Coronary artery (tissue), 2 donors: Measurements from ENCODE around the gene ASB5.
A peak's percentile ranks its signal among the peaks of the same experiment; 100 is the strongest.

ENCODE experiments used
- DNase-seq: peaks from one replicate; pipeline ENCODE4 v3.0.0-alpha.2; 2017; ENCODE audit warnings: low spot score
- H3K27ac ChIP-seq, 2 donors: fragments of 200-600 bp; sonication (generic); one replicate each; pipeline ENCODE4 v1.5.1; 2016 to 2019
- H3K4me3 ChIP-seq: fragments of 200-600 bp; sonication (generic); 2 replicates; pipeline ENCODE4 v1.5.1; 2016; ENCODE audit warnings: mild to moderate bottlenecking, moderate library complexity
- TF ChIP-seq, protein P1 (sequence below): fragments of 200-600 bp; sonication (generic); IDR thresholded peaks from one replicate; pipeline ENCODE4 v1.5.1; 2019; ENCODE audit warnings: antibody characterized with exemption

ASB5 gene

DNA sequence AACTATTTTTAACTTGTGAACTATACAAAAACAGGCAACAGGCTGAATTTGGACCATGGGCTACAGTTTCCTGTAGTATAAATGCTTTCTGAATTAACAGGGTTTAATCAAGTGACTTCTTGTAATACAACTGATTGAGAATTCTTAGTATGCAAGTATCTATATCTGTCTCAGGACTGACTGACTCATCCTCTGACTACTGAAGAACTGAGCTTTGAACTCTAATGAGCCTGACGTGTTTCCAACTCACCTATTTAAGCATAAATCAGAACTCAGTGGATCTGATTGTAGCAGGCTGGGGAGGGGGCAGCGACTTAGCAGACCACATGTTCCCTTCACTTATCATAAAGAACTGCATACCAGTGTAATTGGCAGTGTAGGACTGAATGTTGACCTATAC, 81.4 kb downstream of the ASB5 start:
- peak overlapping the region; percentile 55 to 73 for H3K27ac ChIP-seq
- DNase-seq = no peak
- TF ChIP-seq, protein P1, sequence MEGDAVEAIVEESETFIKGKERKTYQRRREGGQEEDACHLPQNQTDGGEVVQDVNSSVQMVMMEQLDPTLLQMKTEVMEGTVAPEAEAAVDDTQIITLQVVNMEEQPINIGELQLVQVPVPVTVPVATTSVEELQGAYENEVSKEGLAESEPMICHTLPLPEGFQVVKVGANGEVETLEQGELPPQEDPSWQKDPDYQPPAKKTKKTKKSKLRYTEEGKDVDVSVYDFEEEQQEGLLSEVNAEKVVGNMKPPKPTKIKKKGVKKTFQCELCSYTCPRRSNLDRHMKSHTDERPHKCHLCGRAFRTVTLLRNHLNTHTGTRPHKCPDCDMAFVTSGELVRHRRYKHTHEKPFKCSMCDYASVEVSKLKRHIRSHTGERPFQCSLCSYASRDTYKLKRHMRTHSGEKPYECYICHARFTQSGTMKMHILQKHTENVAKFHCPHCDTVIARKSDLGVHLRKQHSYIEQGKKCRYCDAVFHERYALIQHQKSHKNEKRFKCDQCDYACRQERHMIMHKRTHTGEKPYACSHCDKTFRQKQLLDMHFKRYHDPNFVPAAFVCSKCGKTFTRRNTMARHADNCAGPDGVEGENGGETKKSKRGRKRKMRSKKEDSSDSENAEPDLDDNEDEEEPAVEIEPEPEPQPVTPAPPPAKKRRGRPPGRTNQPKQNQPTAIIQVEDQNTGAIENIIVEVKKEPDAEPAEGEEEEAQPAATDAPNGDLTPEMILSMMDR = no peak
- no peak overlapping the region for H3K4me3 ChIP-seq

- Histone ChIP-seq H3K4me3 (no peak overlapping the region), H3K27ac (peak overlapping the region; percentile 55 to 73)
- DNase-seq = no peak
- TF ChIP-seq, protein P1 = no peak
Observed at GRCh38 chr4:176186671-176187395, 82.2 kb downstream of the ASB5 start.

GRCh38 chr4:176186067-176186466, 83.0 kb downstream of the ASB5 start:
- peak overlapping the region; percentile 55 to 73 for H3K27ac ChIP-seq
- no peak for DNase-seq
- TF ChIP-seq, protein P1 = no peak

DNA sequence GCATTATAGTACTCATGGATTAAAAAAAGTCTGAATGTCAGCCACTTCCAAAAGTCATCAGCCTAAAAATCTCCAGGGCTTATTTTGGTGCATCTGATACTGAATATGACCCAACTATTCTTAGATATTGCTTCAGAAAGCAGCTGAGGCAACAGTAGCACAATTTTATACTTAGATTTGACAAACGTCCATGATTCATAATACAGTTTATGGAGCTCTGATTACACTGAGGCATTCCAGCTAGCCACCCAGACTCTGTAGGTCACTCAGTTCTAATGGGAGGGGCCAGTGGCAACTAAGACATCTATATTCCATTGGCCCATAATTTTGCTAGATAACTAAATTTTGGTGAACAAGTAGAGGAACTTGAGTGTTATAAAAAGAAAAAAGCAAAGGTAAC, 84.0 kb downstream of the ASB5 start:
- Histone ChIP-seq H3K27ac (peak overlapping the region; percentile 55 to 64), H3K4me3 (no peak overlapping the region)
- no peak for DNase-seq
- TF ChIP-seq, protein P1 = no peak

More at GRCh38 chr4:176186067-176186466, 83.0 kb downstream of the ASB5 start:
- no peak overlapping the region for H3K4me3 ChIP-seq
